GM23338 (cell line): ENCODE results near the gene PCNT. TPM values are rescaled to one million over a fixed set of nuclear protein-coding genes. Genes with fewer than 3 reads are reported as not detected.

Experiments
- ATAC-seq: fragments of 200-7000 bp; cut with Tn5 transposase; 3 replicates; pipeline ENCODE4 v1.9.1; 2020
- DNase-seq: peaks from one replicate; pipeline ENCODE4 v3.0.0-alpha.2; 2015; ENCODE audit warnings: low spot score
- H2AFZ ChIP-seq: fragments of 200-600 bp; sonication (generic); 2 replicates; pipeline ENCODE4 v1.8.0; 2016; ENCODE audit warnings: antibody characterized with exemption, mild to moderate bottlenecking, moderate library complexity
- H3F3A ChIP-seq: fragments of 200-600 bp; sonication (generic); replicated peaks from 2 replicates; pipeline ENCODE4 v1.8.0; 2017; ENCODE audit warnings: antibody characterized with exemption, mixed run types, low read depth
- H3K27ac ChIP-seq: fragments of 200-600 bp; sonication (generic); 2 replicates; pipeline ENCODE4 v1.6.1; 2016; ENCODE audit warnings: low read depth
- H3K27me3 ChIP-seq: fragments of 200-600 bp; sonication (generic); 2 replicates; pipeline ENCODE4 v1.8.0; 2016; ENCODE audit warnings: mild to moderate bottlenecking, mixed run types, moderate library complexity; ENCODE audit not compliant: insufficient read depth
- H3K36me3 ChIP-seq: fragments of 200-600 bp; sonication (generic); 2 replicates; pipeline ENCODE4 v1.8.0; 2016; ENCODE audit warnings: mild to moderate bottlenecking; ENCODE audit not compliant: insufficient read depth
- H3K4me1 ChIP-seq: fragments of 200-600 bp; sonication (generic); 2 replicates; pipeline ENCODE4 v1.8.0; 2016; ENCODE audit warnings: mild to moderate bottlenecking, moderate library complexity; ENCODE audit not compliant: insufficient read depth
- H3K4me2 ChIP-seq: fragments of 200-600 bp; sonication (generic); 2 replicates; pipeline ENCODE4 v1.7.1; 2017; ENCODE audit warnings: mixed run types
- H3K4me3 ChIP-seq: fragments of 200-600 bp; sonication (generic); 2 replicates; pipeline ENCODE4 v1.6.1; 2016; ENCODE audit warnings: mixed run types
- H3K79me2 ChIP-seq: fragments of 200-600 bp; sonication (generic); replicated peaks from 2 replicates; pipeline ENCODE4 v1.8.0; 2017; ENCODE audit warnings: mild to moderate bottlenecking; ENCODE audit not compliant: insufficient read depth
- H3K9me2 ChIP-seq: fragments of 200-600 bp; sonication (generic); 2 replicates; pipeline ENCODE4 v1.8.0; 2017; ENCODE audit not compliant: insufficient read depth
- H4K20me1 ChIP-seq: fragments of 200-600 bp; sonication (generic); replicated peaks from 2 replicates; pipeline ENCODE4 v1.8.0; 2017; ENCODE audit warnings: mild to moderate bottlenecking; ENCODE audit not compliant: insufficient read depth
- H3K27ac Mint-ChIP-seq: 2 replicates; pipeline ENCODE4 v1.8.0; 2020; ENCODE audit warnings: inconsistent platforms, mild to moderate bottlenecking, moderate library complexity, mixed read lengths
- H3K27me3 Mint-ChIP-seq: 3 replicates; pipeline ENCODE4 v1.8.0; 2022; ENCODE audit warnings: low read depth, mild to moderate bottlenecking, moderate library complexity, mixed read lengths, inconsistent platforms; ENCODE audit not compliant: insufficient read depth, poor library complexity
- H3K36me3 Mint-ChIP-seq: 3 replicates; pipeline ENCODE4 v1.8.0; 2021; ENCODE audit warnings: low read depth, mild to moderate bottlenecking, inconsistent platforms, moderate library complexity, mixed read lengths
- H3K4me1 Mint-ChIP-seq: 3 replicates; pipeline ENCODE4 v1.8.0; 2020; ENCODE audit warnings: mild to moderate bottlenecking, inconsistent platforms, mixed read lengths
- H3K4me3 Mint-ChIP-seq: 3 replicates; pipeline ENCODE4 v1.8.0; 2021; ENCODE audit warnings: moderate library complexity, mild to moderate bottlenecking, inconsistent platforms, mixed read lengths
- H3K9me3 Mint-ChIP-seq: 3 replicates; pipeline ENCODE4 v1.8.0; 2020; ENCODE audit warnings: moderate library complexity, mild to moderate bottlenecking, inconsistent platforms, mixed read lengths
- CREB1 ChIP-seq: fragments of 250-450 bp; sonication (Bioruptor Pico); IDR thresholded peaks from 2 replicates; pipeline ENCODE4 v1.5.0; 2020; ENCODE audit warnings: low read depth, mild to moderate bottlenecking, moderate library complexity
- ETS1 ChIP-seq: IDR thresholded peaks from 2 replicates; pipeline ENCODE4 v1.6.1; 2016; ENCODE audit warnings: antibody characterized with exemption
- EZH2 ChIP-seq: fragments of 200-600 bp; sonication (generic); IDR thresholded peaks from one replicate; pipeline ENCODE4 v1.8.0; 2017; ENCODE audit warnings: antibody characterized with exemption, mild to moderate bottlenecking, low read depth; ENCODE audit not compliant: unreplicated experiment
- EZH2phosphoT487 ChIP-seq: fragments of 200-600 bp; sonication (generic); IDR thresholded peaks from one replicate; pipeline ENCODE4 v1.8.1; 2018; ENCODE audit warnings: antibody characterized with exemption; ENCODE audit not compliant: unreplicated experiment
- JUNB ChIP-seq: IDR thresholded peaks from one replicate; pipeline ENCODE4 v1.6.1; 2016; ENCODE audit warnings: antibody characterized with exemption; ENCODE audit not compliant: unreplicated experiment
- NANOG ChIP-seq: IDR thresholded peaks from 2 replicates; pipeline ENCODE4 v1.6.1; 2016; ENCODE audit warnings: antibody characterized with exemption, borderline replicate concordance
- REST ChIP-seq: IDR thresholded peaks from one replicate; pipeline ENCODE4 v1.6.1; 2018; ENCODE audit warnings: antibody characterized with exemption; ENCODE audit not compliant: unreplicated experiment
- ZNF114 ChIP-seq: fragments of 250-450 bp; sonication (Bioruptor Pico); IDR thresholded peaks from 2 replicates; pipeline ENCODE4 v1.5.0; 2020; ENCODE audit warnings: mild to moderate bottlenecking, moderate library complexity
- ZNF462 ChIP-seq: fragments of 250-450 bp; sonication (Bioruptor Pico); IDR thresholded peaks from 2 replicates; pipeline ENCODE4 v1.5.0; 2020; ENCODE audit warnings: mild to moderate bottlenecking, moderate library complexity
- polyA plus RNA-seq: library from polyadenylated mRNA; unstranded; fragments of >200 nt; fragmentation: Nextera tagmentation; extraction: Ambion mirVana; gene quantifications from 2 replicates; pipeline ENCODE4 v1.2.1, GENCODE V29; 2016
- total RNA-seq: library from RNA; depleted of rRNA; stranded (reverse); fragments of >200 nt; shearing (Covaris generic); gene quantifications from 2 replicates; pipeline ENCODE4 v1.2.3, GENCODE V29; 2014

Gene PCNT
- total and polyA plus RNA-seq, 2 experiments from 2014 or later: 39.6 to 46.1 TPM

GRCh38 chr21:46456750-46457149 lies 132.8 kb downstream of the PCNT start:
- no peak overlapping the region for H3K27ac ChIP-seq
- no peak for DNase-seq
- H3F3A ChIP-seq: 0 out of 2 replicates have a peak, but pooled peaks cover 6% of the 10 kb centered on the region
- no peak overlapping the region; the same call in 1 of the 2 replicates for H3K27ac Mint-ChIP-seq
- peaks cover 8% of the 10 kb centered on the region for H3K27me3 Mint-ChIP-seq
- no peaks in the 10 kb centered on the region for H3K9me2 ChIP-seq
- peaks cover 18% of the 10 kb centered on the region; the same call in 2 of the 3 replicates for H3K4me1 Mint-ChIP-seq
- H3K36me3 ChIP-seq: no peaks in the 10 kb centered on the region
- H3K4me3 Mint-ChIP-seq: peak overlapping the region; percentile 98
- no peaks in the 10 kb centered on the region for H3K27me3 ChIP-seq
- no peak for ATAC-seq
- no peak overlapping the region for H2AFZ ChIP-seq
- peak overlapping the region; percentile 100; the same call in 1 of the 2 replicates for H3K4me2 ChIP-seq
- peaks cover 12% of the 10 kb centered on the region for H4K20me1 ChIP-seq
- TF ChIP-seq ZNF114 (CRISPR knock-in tag): no peak
- H3K79me2 ChIP-seq: peaks cover 40% of the 10 kb centered on the region
- no peaks in the 10 kb centered on the region for H3K9me3 Mint-ChIP-seq
- H3K4me1 ChIP-seq: peaks cover 14% of the 10 kb centered on the region
- H3K36me3 Mint-ChIP-seq: peaks cover 18% of the 10 kb centered on the region
- H3K4me3 ChIP-seq: peak overlapping the region; percentile 96; the same call in 1 of the 2 replicates

- Mint-ChIP-seq H3K4me3 (peak overlapping the region; percentile 98), H3K27ac (peak overlapping the region; percentile 95), H3K27me3 (peaks cover 5% of the 10 kb centered on the region), H3K4me1 (peaks cover 18% of the 10 kb centered on the region; the same call in 2 of the 3 replicates), H3K9me3 (no peaks in the 10 kb centered on the region), H3K36me3 (peaks cover 19% of the 10 kb centered on the region)
- H3K4me3 ChIP-seq: peak overlapping the region; percentile 96
- H3K36me3 ChIP-seq: no peaks in the 10 kb centered on the region
- ATAC-seq (peak; percentile 23), DNase-seq (peak; percentile 55)
- peak overlapping the region; percentile 98 for H3K27ac ChIP-seq
- H2AFZ ChIP-seq: peak overlapping the region; percentile 96
- peak overlapping the region; percentile 100 for H3K4me2 ChIP-seq
- H3K27me3 ChIP-seq: no peaks in the 10 kb centered on the region
- no peaks in the 10 kb centered on the region for H3K9me2 ChIP-seq
- peaks cover 12% of the 10 kb centered on the region for H4K20me1 ChIP-seq
- peaks cover 51% of the 10 kb centered on the region for H3K79me2 ChIP-seq
- H3K4me1 ChIP-seq: peaks cover 14% of the 10 kb centered on the region
- 0 out of 2 replicates have a peak, but pooled peaks cover 6% of the 10 kb centered on the region for H3F3A ChIP-seq
- no peak for TF ChIP-seq ETS1
- TF ChIP-seq EZH2: no peak
- TF ChIP-seq EZH2phosphoT487: no peak
- TF ChIP-seq JUNB: no peak
- no peak for TF ChIP-seq REST
- TF ChIP-seq ZNF114 (CRISPR knock-in tag): no peak
- no peak for TF ChIP-seq ZNF462 (CRISPR knock-in tag)
- TF ChIP-seq NANOG: no peak
- no peak for TF ChIP-seq CREB1 (CRISPR knock-in tag)
These were observed 133.9 kb downstream of the PCNT start for GRCh38 chr21:46457801-46458314.
